IPS-18a (cell line): ENCODE data around the gene CLASP2.

ENCODE experiments used
- H3K27ac ChIP-seq: one replicate; pipeline ENCODE4 v1.5.1; 2013; ENCODE audit warnings: low read length
- H3K27me3 ChIP-seq: one replicate; pipeline ENCODE4 v1.6.1; 2013; ENCODE audit warnings: mild to moderate bottlenecking, low read length; ENCODE audit not compliant: control insufficient read depth, insufficient read depth
- H3K36me3 ChIP-seq: one replicate; pipeline ENCODE4 v1.6.1; 2013; ENCODE audit warnings: low read depth, low read length; ENCODE audit not compliant: control insufficient read depth
- H3K4me1 ChIP-seq: one replicate; pipeline ENCODE4 v1.6.1; 2013; ENCODE audit warnings: low read depth, low read length; ENCODE audit not compliant: control insufficient read depth
- H3K4me3 ChIP-seq: one replicate; pipeline ENCODE4 v1.5.1; 2013; ENCODE audit warnings: low read length
- H3K9ac ChIP-seq: one replicate; pipeline ENCODE4 v1.6.1; 2013; ENCODE audit warnings: mild to moderate bottlenecking, low read length, moderate library complexity
- H3K9me3 ChIP-seq: one replicate; pipeline ENCODE4 v1.6.1; 2013; ENCODE audit warnings: low read depth, low read length; ENCODE audit not compliant: control insufficient read depth

CLASP2 gene

DNA sequence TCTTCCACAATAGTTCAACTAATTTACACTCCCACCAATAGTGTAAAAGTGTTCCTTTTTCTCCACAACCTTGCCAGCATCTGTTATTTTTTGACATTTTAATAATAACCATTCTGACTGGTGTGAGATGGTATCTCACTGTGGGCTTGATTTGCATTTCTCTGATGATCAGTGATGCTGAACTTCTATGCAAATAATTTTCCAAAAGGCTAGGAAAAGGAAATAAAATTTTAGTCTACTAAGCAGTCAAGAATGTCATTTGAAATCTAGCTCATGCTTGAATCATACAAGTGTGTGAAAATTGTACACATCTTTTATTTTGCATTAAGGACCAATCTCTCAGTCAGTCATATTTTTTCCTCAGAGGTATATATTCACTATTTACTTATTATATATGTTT, 176.1 kb downstream of the CLASP2 start:
- Histone ChIP-seq H3K4me3 (no peak overlapping the region), H3K4me1 (no peaks in the 10 kb centered on the region)

DNA sequence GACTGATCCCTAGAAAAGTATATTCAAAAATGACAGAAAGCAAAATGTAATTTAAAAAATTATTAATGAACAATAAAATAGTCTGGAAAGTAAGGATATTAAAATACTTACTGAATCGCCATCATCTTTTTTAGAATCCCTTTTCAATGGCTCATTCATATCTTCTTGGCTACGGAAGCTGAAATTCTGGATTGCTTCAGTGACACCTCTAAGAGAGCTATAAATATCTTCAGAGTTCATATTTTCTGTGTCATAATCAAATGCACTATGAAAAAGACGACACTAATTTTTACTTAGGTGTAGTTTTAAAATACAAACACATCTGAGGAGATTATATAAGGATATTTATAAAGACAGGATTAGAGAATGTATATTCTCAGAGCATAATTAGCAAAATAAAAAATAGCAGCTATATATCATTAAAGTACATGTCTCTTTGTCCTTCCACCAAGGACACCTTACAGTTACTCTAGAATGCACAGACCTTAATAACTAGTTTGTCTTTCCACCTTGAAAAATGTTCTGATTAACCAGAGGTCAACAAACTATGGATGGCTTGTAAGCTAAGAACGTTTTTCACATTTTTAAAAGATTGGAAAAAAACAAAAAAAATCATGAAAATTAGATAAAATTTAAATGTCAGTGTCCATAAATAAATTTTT, 179.2 kb downstream of the CLASP2 start:
- Histone ChIP-seq H3K9ac (no peak overlapping the region), H3K27ac (no peak overlapping the region), H3K27me3 (no peaks in the 10 kb centered on the region), H3K36me3 (peaks cover 36% of the 10 kb centered on the region), H3K9me3 (no peaks in the 10 kb centered on the region), H3K4me1 (no peaks in the 10 kb centered on the region), H3K4me3 (no peak overlapping the region)

More for the DNA sequence above, 176.1 kb downstream of the CLASP2 start:
- Histone ChIP-seq H3K9ac (no peak overlapping the region), H3K36me3 (peaks cover 16% of the 10 kb centered on the region), H3K27me3 (no peaks in the 10 kb centered on the region), H3K9me3 (no peaks in the 10 kb centered on the region), H3K27ac (no peak overlapping the region)

DNA sequence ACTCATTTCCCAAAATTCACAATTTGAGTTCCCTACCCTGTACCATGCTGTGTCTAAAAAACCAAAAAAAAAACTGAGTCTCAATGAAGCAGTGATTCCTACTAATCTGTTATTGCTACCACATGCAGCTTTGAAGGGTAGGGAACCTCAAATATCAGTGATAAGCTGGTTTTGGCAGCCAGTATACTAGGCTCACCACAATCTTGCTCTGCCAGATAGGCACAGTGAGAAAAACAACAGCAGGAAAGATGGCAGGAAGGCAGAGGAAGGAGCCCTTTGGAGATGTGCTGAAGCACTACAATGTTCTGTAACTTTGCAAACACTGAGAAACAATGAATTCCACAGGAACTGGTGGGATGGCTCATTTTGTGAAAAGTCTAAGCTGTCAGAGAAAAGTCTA, 180.9 kb downstream of the CLASP2 start:
- Histone ChIP-seq H3K4me3 (no peak overlapping the region), H3K27ac (no peak overlapping the region), H3K9ac (no peak overlapping the region), H3K9me3 (no peaks in the 10 kb centered on the region), H3K27me3 (no peaks in the 10 kb centered on the region), H3K36me3 (peaks cover 33% of the 10 kb centered on the region), H3K4me1 (no peaks in the 10 kb centered on the region)

DNA sequence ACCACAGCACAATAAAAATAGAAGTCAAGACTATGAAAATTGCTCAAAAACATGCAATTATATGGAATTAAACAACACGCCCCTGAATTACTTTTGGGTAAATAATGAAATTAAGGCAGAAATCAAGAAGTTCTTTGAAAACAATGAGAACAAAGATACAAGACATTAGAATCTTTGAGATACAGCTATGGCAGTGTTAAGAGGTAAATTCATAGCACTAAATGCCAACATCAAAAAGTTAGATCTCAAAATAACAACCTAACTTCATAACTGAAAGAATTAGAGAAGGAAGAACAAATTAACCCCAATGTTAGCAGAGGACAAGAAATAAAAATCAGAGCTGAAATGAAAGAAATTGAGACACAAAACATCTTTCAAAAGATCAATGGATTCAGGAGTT, 191.3 kb downstream of the CLASP2 start:
- Histone ChIP-seq H3K4me3 (no peak overlapping the region), H3K27ac (no peak overlapping the region), H3K4me1 (peaks cover 3% of the 10 kb centered on the region), H3K27me3 (no peaks in the 10 kb centered on the region), H3K9ac (no peak overlapping the region), H3K36me3 (peaks cover 4% of the 10 kb centered on the region), H3K9me3 (no peaks in the 10 kb centered on the region)

DNA sequence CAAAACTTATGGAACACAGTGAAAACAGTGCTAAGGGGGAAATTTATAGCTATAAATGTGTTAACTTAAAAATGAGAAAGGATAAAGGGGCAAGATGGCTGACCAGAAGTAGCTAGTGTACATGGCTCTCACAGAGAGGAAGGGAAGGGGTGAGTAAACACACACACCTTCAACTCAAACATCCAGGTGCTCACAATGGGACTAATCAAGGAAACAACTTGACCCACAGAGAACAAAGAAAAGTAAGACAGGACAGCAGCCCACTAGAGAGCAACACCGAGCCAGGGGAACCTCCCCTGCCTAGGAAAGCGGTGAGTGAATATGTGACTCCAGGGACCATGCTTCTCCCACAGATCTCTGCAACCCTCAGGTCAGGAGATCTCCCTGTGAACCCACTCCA, 192.8 kb downstream of the CLASP2 start:
- Histone ChIP-seq H3K27me3 (no peaks in the 10 kb centered on the region), H3K9me3 (no peaks in the 10 kb centered on the region), H3K4me1 (peaks cover 3% of the 10 kb centered on the region)

DNA sequence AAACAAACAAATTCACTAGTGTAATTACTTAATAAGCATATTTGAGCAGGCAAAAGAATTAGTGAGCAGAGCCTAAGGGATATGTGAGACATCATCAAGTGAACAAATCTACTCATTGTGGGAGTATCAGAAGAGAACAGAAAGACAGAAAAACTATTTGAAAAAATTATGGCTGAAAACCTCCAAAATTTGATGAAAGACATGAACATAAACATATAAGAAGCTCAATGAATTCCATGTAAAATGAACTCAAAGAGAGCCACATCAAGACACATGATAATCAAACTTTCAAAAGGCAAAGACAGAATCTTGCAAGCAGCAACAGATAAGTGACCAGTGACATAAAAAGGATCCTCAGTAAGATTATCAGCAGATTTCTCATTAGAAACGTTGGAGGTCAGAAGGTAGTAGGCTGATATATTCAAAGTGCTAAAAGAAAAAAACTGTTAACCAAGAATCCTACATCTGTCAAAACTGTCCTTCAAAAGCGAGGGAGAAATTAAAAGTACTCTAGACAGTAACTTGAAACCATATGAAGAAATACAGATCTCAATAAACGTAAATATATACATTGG, 194.9 kb downstream of the CLASP2 start:
- H3K4me3 ChIP-seq, result no peak overlapping the region
- H3K9me3 ChIP-seq, result no peaks in the 10 kb centered on the region
- peaks cover 3% of the 10 kb centered on the region for H3K4me1 ChIP-seq
- no peaks in the 10 kb centered on the region for H3K27me3 ChIP-seq
- H3K27ac ChIP-seq, result no peak overlapping the region
- no peaks in the 10 kb centered on the region for H3K36me3 ChIP-seq
- H3K9ac ChIP-seq, result no peak overlapping the region

More for the DNA sequence above, 192.8 kb downstream of the CLASP2 start:
- Histone ChIP-seq H3K9ac (no peak overlapping the region), H3K4me3 (no peak overlapping the region), H3K36me3 (peaks cover under 1% of the 10 kb centered on the region), H3K27ac (no peak overlapping the region)

DNA sequence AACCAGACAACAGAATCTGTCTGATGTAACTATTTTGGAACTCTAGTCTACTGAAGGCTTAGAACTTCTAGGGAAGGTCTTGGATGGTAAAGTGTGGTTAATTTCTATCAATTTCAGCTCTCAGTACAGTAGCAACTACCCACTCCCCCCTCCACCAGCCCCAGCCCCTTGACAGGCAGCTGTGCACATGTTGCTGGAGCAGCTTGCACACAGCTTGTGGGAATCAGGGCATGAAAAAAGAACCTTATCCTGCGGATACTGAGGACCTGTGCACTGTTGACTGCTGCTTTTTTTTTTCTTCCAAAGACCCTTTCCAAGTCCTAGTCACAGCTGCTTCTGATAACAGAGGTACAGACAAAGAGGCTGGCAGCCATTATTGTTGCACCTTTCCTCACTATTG, 196.3 kb downstream of the CLASP2 start:
- Histone ChIP-seq H3K27ac (no peak overlapping the region), H3K4me3 (no peak overlapping the region), H3K9me3 (no peaks in the 10 kb centered on the region), H3K9ac (no peak overlapping the region), H3K27me3 (no peaks in the 10 kb centered on the region), H3K4me1 (peaks cover 3% of the 10 kb centered on the region), H3K36me3 (no peaks in the 10 kb centered on the region)

DNA sequence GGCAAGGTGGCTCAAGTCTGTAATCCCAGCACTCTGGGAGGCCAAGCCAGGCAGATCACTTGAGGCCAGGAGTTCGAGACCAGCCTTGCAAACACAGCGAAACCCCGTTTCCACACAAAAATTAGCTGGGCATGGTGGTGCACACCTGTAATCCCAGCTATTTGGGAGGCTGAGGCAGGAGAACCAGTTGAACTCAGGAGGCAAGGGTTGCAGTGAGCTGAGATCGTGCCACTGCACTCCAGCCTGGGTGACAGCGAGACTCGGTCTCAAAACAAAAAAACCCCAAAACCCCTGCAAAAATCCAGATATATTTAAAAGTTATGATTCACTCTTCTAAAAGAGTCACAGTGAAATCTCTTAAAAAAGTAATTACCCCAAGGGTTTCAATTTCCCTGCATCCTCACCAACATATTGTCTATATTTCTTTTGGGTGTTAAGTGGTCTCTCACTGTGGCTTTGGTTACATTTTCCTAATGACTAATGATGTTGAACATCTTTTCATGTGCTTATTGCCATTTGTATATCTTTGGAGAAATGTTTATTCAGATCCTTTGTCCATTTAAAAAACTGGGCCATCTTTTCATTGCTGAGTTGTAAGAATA, 204.7 kb downstream of the CLASP2 start:
- H3K36me3 ChIP-seq, result peaks cover 17% of the 10 kb centered on the region
- no peak overlapping the region for H3K27ac ChIP-seq
- H3K27me3 ChIP-seq, result no peaks in the 10 kb centered on the region
- H3K4me1 ChIP-seq, result no peaks in the 10 kb centered on the region
- H3K4me3 ChIP-seq, result no peak overlapping the region
- no peak overlapping the region for H3K9ac ChIP-seq
- no peaks in the 10 kb centered on the region for H3K9me3 ChIP-seq

DNA sequence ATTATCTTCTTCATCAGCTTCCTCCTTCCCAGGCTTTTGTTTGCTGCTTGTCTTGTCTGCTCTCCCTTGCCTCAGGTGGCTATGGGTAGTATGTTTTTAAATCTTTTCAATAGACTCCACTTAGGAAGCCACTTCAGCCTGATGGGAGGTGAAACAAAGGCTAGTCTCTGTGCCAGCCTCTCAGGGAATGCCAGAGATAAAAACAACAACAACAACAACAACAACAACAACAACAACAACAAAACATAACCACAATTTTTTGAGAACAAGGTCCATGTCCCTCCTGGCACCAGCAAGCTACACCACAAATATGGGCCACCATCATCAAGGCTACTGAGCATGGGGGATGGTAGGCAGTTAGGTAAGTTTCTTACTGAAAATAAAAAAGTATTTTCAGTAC, 213.0 kb downstream of the CLASP2 start:
- Histone ChIP-seq H3K27ac (no peak overlapping the region), H3K4me1 (no peaks in the 10 kb centered on the region), H3K36me3 (peaks cover 11% of the 10 kb centered on the region)

DNA sequence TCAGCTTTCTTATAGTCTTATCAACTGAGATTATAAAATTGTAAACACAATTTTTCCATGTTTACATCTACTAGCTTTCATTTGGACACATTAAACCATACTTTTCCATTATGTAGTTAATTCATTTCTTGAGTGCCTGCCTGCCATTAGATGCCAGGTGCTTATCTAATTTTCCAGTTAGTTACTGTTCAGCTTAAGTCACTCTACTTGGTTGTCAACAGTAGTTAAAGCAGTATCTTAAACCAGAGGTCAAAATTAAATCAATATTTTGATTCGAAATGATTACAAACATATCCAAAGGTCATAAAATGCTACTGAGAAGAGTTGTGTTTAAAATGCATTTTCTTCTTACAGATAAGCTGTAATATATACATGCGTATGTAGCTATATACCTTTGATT, 221.6 kb downstream of the CLASP2 start:
- Histone ChIP-seq H3K9ac (no peak overlapping the region), H3K36me3 (no peaks in the 10 kb centered on the region), H3K27ac (no peak overlapping the region), H3K4me3 (no peak overlapping the region), H3K4me1 (no peaks in the 10 kb centered on the region), H3K27me3 (no peaks in the 10 kb centered on the region), H3K9me3 (no peaks in the 10 kb centered on the region)

More for the DNA sequence above, 213.0 kb downstream of the CLASP2 start:
- Histone ChIP-seq H3K9me3 (no peaks in the 10 kb centered on the region), H3K4me3 (no peak overlapping the region), H3K9ac (no peak overlapping the region), H3K27me3 (no peaks in the 10 kb centered on the region)

DNA sequence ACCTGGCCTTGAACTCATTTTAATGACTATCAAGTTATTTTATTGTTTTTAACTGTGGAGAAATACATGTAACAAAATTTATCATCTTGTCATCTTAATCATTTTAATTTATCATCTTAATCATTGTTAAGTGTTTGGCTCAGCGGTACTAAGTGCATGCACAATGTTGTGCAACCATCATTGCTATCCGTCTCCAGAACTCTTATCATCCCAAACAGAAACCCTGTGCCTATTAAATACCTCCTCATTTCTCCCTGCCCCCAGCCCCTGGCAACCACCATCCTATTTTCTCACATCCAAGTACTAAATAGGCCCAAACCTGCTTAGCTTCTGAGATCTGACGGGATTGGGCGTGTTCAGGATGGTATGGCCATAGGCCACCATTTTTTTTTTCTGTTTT, 226.3 kb downstream of the CLASP2 start:
- Histone ChIP-seq H3K4me1 (no peaks in the 10 kb centered on the region), H3K27me3 (no peaks in the 10 kb centered on the region), H3K27ac (no peak overlapping the region), H3K9ac (no peak overlapping the region), H3K9me3 (no peaks in the 10 kb centered on the region), H3K36me3 (no peaks in the 10 kb centered on the region), H3K4me3 (no peak overlapping the region)
